Measurements from ENCODE around the gene LGALS7.

LGALS7 gene

GRCh38 chr19:38742296-38742695 lies 31.0 kb downstream of the LGALS7 start:
- H3K9me3 Mint-ChIP-seq = no peaks in the 10 kb centered on the region
- DNase-seq = no peak
- peaks cover 26% of the 10 kb centered on the region for H3K27me3 Mint-ChIP-seq (ENCODE audit: low read depth, poor library complexity)
- no peaks in the 10 kb centered on the region for H3K36me3 Mint-ChIP-seq (ENCODE audit: low read depth)
- peaks cover 7% of the 10 kb centered on the region for H3K4me1 Mint-ChIP-seq
- no peak for TF ChIP-seq CTCF (IDR thresholded peaks at IDR 0.05)
- no peak overlapping the region for H3K27ac Mint-ChIP-seq
- H3K4me3 Mint-ChIP-seq = no peak overlapping the region

- Mint-ChIP-seq H3K36me3 (ENCODE audit: low read depth) (no peaks in the 10 kb centered on the region), H3K27me3 (ENCODE audit: low read depth, poor library complexity) (peaks cover 31% of the 10 kb centered on the region), H3K4me1 (peaks cover 7% of the 10 kb centered on the region), H3K27ac (peak overlapping the region; percentile 47), H3K4me3 (no peak overlapping the region), H3K9me3 (no peaks in the 10 kb centered on the region)
- DNase-seq = no peak
- TF ChIP-seq CTCF (IDR thresholded peaks at IDR 0.05) = no peak
Observed at GRCh38 chr19:38741670-38742069, 31.6 kb downstream of the LGALS7 start.

GRCh38 chr19:38740932-38741331 lies 32.4 kb downstream of the LGALS7 start:
- Mint-ChIP-seq H3K27me3 (ENCODE audit: low read depth, poor library complexity) (peaks cover 35% of the 10 kb centered on the region), H3K4me3 (no peak overlapping the region), H3K27ac (no peak overlapping the region), H3K9me3 (no peaks in the 10 kb centered on the region), H3K36me3 (ENCODE audit: low read depth) (no peaks in the 10 kb centered on the region), H3K4me1 (peaks cover 7% of the 10 kb centered on the region)
- no peak for DNase-seq
- TF ChIP-seq CTCF (IDR thresholded peaks at IDR 0.05) = no peak

GRCh38 chr19:38740257-38740592 lies 33.1 kb downstream of the LGALS7 start:
- no peaks in the 10 kb centered on the region for H3K36me3 Mint-ChIP-seq (ENCODE audit: low read depth)
- H3K4me3 Mint-ChIP-seq = no peak overlapping the region
- no peak overlapping the region for H3K27ac Mint-ChIP-seq
- H3K9me3 Mint-ChIP-seq = no peaks in the 10 kb centered on the region
- H3K4me1 Mint-ChIP-seq = peaks cover 8% of the 10 kb centered on the region
- no peak for DNase-seq
- peaks cover 35% of the 10 kb centered on the region for H3K27me3 Mint-ChIP-seq (ENCODE audit: low read depth, poor library complexity)
- no peak for TF ChIP-seq CTCF (IDR thresholded peaks at IDR 0.05)

GRCh38 chr19:38739440-38740256 lies 33.7 kb downstream of the LGALS7 start:
- H3K4me1 Mint-ChIP-seq = peaks cover 13% of the 10 kb centered on the region
- no peaks in the 10 kb centered on the region for H3K36me3 Mint-ChIP-seq (ENCODE audit: low read depth)
- no peak overlapping the region for H3K4me3 Mint-ChIP-seq
- no peak overlapping the region for H3K27ac Mint-ChIP-seq
- no peaks in the 10 kb centered on the region for H3K9me3 Mint-ChIP-seq
- no peak for DNase-seq
- peaks cover 35% of the 10 kb centered on the region for H3K27me3 Mint-ChIP-seq (ENCODE audit: low read depth, poor library complexity)
- no peak for TF ChIP-seq CTCF (IDR thresholded peaks at IDR 0.05)
